Muscle layer of duodenum (tissue), 2 donors: ENCODE data around the gene RECQL5.

Experiments used
- H3K27ac ChIP-seq: one replicate; pipeline ENCODE4 v1.7.0; 2013; ENCODE audit warnings: mild to moderate bottlenecking, low read length
- H3K27me3 ChIP-seq: one replicate; pipeline ENCODE4 v1.7.0; 2013; ENCODE audit warnings: low read depth, mild to moderate bottlenecking, control low read depth, low read length
- H3K36me3 ChIP-seq, 2 donors: one replicate each; pipeline ENCODE4 v1.7.0; 2013; ENCODE audit warnings: low read length in 2 of 2, control low read depth in 1 of 2, mild to moderate bottlenecking in 1 of 2; ENCODE audit not compliant: insufficient read depth in 2 of 2, control insufficient read depth in 1 of 2
- H3K4me1 ChIP-seq, 2 donors: one replicate each; pipeline ENCODE4 v1.7.0; 2013; ENCODE audit warnings: low read length in 2 of 2, mild to moderate bottlenecking in 2 of 2, control low read depth in 1 of 2, moderate library complexity in 1 of 2; ENCODE audit not compliant: insufficient read depth in 2 of 2, control insufficient read depth in 1 of 2
- H3K4me3 ChIP-seq, 2 donors: one replicate each; pipeline ENCODE4 v1.7.0; 2013; ENCODE audit warnings: low read length in 2 of 2, low read depth in 1 of 2, mild to moderate bottlenecking in 1 of 2
- H3K9me3 ChIP-seq, 2 donors: one replicate each; pipeline ENCODE4 v1.7.0; 2013; ENCODE audit warnings: low read length in 2 of 2, control low read depth in 1 of 2, mild to moderate bottlenecking in 1 of 2; ENCODE audit not compliant: control insufficient read depth in 1 of 2
- donor health status: healthy.

The RECQL5 gene

GRCh38 chr17:75632428-75632827, 34.5 kb downstream of the RECQL5 start:
- peaks cover under 1 to 5% of the 10 kb centered on the region in 2 donors for H3K36me3 ChIP-seq
- no peaks in the 10 kb centered on the region for H3K9me3 ChIP-seq
- no peak overlapping the region for H3K27ac ChIP-seq
- no peak overlapping the region for H3K4me3 ChIP-seq
- H3K4me1 ChIP-seq: peaks cover 6 to 33% of the 10 kb centered on the region in 2 donors
- no peaks in the 10 kb centered on the region for H3K27me3 ChIP-seq

DNA sequence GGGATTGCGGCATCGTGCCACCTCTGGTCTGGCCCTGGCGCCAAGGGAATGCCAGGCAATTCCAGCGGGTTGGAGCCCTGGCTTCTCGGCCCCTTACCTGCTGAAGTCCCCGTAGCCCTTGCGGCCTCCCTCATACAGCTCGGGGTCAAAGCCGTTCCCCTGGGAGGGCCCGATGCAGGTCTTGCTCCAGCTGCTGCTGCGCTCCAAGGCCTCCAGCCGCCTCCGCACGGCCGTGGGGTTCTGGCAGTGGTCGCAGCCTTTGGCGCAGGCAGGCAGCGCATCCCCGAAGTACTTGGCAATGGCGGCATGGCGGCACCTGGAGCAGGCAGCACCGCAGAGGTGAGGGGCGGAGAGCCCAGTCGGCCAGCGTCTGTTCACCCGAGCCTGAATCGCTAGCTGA, 35.6 kb downstream of the RECQL5 start:
- Histone ChIP-seq H3K4me1 (peaks cover 6 to 22% of the 10 kb centered on the region in 2 donors), H3K36me3 (peaks cover 6 to 15% of the 10 kb centered on the region in 2 donors), H3K27ac (no peak overlapping the region)

GRCh38 chr17:75630071-75630917, 36.7 kb downstream of the RECQL5 start:
- no peaks in the 10 kb centered on the region for H3K9me3 ChIP-seq
- no peak overlapping the region for H3K4me3 ChIP-seq
- H3K36me3 ChIP-seq: peaks cover 9 to 26% of the 10 kb centered on the region in 2 donors
- H3K27ac ChIP-seq: no peak overlapping the region
- H3K4me1 ChIP-seq: peaks cover 6 to 22% of the 10 kb centered on the region in 2 donors
- H3K27me3 ChIP-seq: no peaks in the 10 kb centered on the region

More for the DNA sequence above, 35.6 kb downstream of the RECQL5 start:
- Histone ChIP-seq H3K9me3 (no peaks in the 10 kb centered on the region), H3K4me3 (no peak overlapping the region), H3K27me3 (no peaks in the 10 kb centered on the region)

GRCh38 chr17:75629157-75629556, 37.8 kb downstream of the RECQL5 start:
- no peaks in the 10 kb centered on the region for H3K9me3 ChIP-seq
- no peak overlapping the region for H3K27ac ChIP-seq
- peaks cover 14 to 37% of the 10 kb centered on the region in 2 donors for H3K36me3 ChIP-seq
- no peak overlapping the region for H3K4me3 ChIP-seq
- H3K4me1 ChIP-seq: peaks cover 6 to 17% of the 10 kb centered on the region in 2 donors
- no peaks in the 10 kb centered on the region for H3K27me3 ChIP-seq

DNA sequence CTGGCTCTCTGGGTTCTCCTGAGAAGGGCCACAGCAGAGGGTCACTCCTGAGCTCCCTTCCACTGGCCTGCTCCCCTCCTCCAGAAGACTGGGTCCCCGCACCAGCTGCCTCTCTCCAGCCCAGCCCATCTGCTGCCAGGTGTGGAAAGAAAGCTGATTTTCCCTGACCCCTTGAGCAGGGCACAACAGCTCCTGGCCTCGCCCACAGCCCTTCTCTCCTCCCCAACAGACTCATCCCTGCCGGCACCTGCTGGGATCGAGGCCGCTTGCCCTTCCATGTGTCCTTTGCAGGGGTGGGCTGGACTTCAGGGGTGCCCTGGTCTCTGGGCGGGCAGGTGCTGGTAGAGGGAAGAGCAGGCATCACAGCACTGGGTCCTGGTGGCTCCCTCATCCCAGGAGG, 38.5 kb downstream of the RECQL5 start:
- no peak overlapping the region for H3K27ac ChIP-seq
- peaks cover 14 to 41% of the 10 kb centered on the region in 2 donors for H3K36me3 ChIP-seq
- no peaks in the 10 kb centered on the region for H3K9me3 ChIP-seq
- peaks cover 4 to 10% of the 10 kb centered on the region in 2 donors for H3K4me1 ChIP-seq
- H3K27me3 ChIP-seq: no peaks in the 10 kb centered on the region
- H3K4me3 ChIP-seq: no peak overlapping the region

DNA sequence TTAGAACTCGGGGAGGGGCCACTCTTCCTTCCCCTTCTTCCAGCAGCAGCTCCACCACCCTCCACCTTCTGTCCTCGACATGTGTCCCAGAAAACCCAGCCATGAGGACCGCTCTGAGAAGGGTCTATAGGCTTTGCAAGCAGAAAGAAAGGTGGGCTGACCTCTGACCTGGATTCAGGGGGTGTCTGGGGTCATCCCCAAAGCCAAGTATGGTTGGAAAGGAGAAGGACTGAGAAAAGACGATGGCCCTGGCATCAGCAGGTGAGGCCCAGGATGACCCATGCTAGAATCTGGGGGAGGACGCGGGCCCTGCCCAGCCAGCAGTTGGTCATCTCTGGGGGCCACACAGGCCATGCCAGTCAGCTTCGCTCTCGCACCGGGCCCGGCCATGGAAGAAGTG, 39.9 kb downstream of the RECQL5 start:
- Histone ChIP-seq H3K4me1 (no peaks in the 10 kb centered on the region), H3K4me3 (no peak overlapping the region), H3K27ac (no peak overlapping the region), H3K9me3 (no peaks in the 10 kb centered on the region), H3K27me3 (no peaks in the 10 kb centered on the region), H3K36me3 (peaks cover 14 to 41% of the 10 kb centered on the region in 2 donors)

- Histone ChIP-seq H3K27me3 (no peaks in the 10 kb centered on the region), H3K36me3 (peaks cover 14 to 47% of the 10 kb centered on the region in 2 donors), H3K4me1 (no peaks in the 10 kb centered on the region), H3K4me3 (no peak overlapping the region), H3K9me3 (no peaks in the 10 kb centered on the region), H3K27ac (no peak overlapping the region)
Measured at GRCh38 chr17:75626496-75627038, 40.4 kb downstream of the RECQL5 start.

- H3K36me3 ChIP-seq: peaks cover 14 to 50% of the 10 kb centered on the region in 2 donors
- no peaks in the 10 kb centered on the region for H3K4me1 ChIP-seq
- H3K27ac ChIP-seq: no peak overlapping the region
- no peaks in the 10 kb centered on the region for H3K27me3 ChIP-seq
- H3K9me3 ChIP-seq: no peaks in the 10 kb centered on the region
- no peak overlapping the region for H3K4me3 ChIP-seq
Measured at GRCh38 chr17:75625813-75626486, 41.0 kb downstream of the RECQL5 start.

DNA sequence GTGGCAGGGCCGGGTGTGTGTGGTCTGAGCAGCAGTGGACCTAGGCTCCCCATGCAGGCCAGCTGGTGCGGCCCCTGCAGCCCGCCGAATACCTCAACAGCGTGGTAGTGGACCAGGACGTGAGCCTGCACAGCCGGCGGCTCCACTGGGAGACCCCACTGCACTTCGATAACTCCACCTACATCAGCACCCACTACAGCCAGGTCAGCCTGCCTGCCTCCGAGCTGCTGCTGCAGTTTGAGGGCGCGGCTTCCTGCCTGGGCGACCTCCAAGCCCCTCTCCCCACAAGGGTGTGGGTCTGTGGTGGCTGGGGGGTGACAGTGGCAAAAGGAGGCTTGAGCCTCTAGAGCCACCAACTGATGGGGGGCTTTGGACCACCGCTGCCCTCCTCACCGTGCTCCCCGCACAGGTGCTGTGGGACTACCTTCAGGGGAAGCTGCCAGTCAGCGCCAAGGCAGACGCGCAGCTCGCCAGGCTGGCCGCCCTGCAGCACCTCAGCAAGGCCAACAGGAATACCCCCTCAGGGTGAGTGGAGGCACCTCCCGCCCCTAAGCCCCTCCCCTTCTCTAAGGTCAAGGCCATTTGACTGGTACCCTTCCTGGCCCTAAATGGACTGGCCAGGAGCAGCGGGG, 42.1 kb downstream of the RECQL5 start:
- no peaks in the 10 kb centered on the region for H3K9me3 ChIP-seq
- no peak overlapping the region for H3K4me3 ChIP-seq
- H3K27me3 ChIP-seq: no peaks in the 10 kb centered on the region
- H3K36me3 ChIP-seq: peaks cover 14 to 59% of the 10 kb centered on the region in 2 donors
- H3K4me1 ChIP-seq: no peaks in the 10 kb centered on the region
- H3K27ac ChIP-seq: no peak overlapping the region

- H3K4me1 ChIP-seq: no peaks in the 10 kb centered on the region
- H3K9me3 ChIP-seq: no peaks in the 10 kb centered on the region
- peaks cover 16 to 67% of the 10 kb centered on the region in 2 donors for H3K36me3 ChIP-seq
- H3K27me3 ChIP-seq: no peaks in the 10 kb centered on the region
- no peak overlapping the region for H3K4me3 ChIP-seq
- no peak overlapping the region for H3K27ac ChIP-seq
Measured at GRCh38 chr17:75624021-75624420, 42.9 kb downstream of the RECQL5 start.

DNA sequence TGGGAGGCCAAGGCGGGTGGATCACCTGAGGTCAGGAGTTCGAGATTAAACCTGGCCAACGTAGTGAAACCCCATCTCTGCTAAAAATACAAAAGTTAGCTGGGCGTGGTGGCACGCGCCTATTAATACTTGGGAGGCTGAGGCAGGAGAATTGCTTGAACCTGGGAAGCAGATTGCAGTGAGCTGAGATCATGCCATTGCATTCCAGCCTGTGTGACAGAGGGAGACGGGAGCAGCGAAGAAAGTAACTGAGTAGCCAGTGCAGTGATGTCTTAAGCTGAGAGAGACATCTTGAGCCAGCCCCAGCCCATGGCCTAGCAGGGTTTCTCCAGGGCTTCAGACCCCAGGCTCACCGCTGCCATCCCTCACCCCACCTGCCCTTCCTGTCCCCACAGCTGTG, 43.6 kb downstream of the RECQL5 start:
- no peak overlapping the region for H3K4me3 ChIP-seq
- H3K9me3 ChIP-seq: no peaks in the 10 kb centered on the region
- peaks cover 17 to 73% of the 10 kb centered on the region in 2 donors for H3K36me3 ChIP-seq
- no peaks in the 10 kb centered on the region for H3K4me1 ChIP-seq
- H3K27ac ChIP-seq: no peak overlapping the region
- H3K27me3 ChIP-seq: no peaks in the 10 kb centered on the region
